CD1c-positive myeloid dendritic cell (primary cell): ENCODE measurements around the gene ITCH.
"Not testable (repeated sequence)": the region's sequence is repeated elsewhere in the genome, so short reads cannot be mapped to it uniquely, and the experiment has no call there.

ENCODE experiments used
- DNase-seq: peaks from one replicate; pipeline ENCODE4 v3.0.0-alpha.2; 2016; ENCODE audit errors: extremely low spot score

Gene ITCH

DNA sequence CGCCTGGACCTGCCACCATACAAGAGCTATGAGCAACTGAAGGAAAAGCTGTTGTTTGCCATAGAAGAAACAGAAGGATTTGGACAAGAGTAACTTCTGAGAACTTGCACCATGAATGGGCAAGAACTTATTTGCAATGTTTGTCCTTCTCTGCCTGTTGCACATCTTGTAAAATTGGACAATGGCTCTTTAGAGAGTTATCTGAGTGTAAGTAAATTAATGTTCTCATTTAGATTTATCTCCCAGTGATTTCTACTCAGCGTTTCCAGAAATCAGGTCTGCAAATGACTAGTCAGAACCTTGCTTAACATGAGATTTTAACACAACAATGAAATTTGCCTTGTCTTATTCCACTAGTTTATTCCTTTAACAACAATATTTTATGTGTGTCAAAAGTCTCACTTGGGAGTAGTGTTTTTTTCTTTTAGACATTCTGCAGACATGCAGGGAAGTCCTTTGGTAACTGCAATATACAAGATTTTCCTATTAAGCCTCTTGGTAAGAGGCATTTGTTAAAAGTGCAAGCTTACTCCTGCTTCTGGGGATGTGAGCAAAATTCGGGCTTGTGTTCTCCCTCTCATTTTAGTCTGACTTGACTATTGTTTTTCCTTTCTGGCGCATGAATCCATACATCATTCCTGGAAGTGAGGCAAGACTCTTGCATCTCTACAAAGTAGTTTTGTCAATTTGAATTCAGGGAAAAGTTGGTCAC is 144.8 kb downstream of the ITCH start:
- no peak for DNase-seq

- DNase-seq: no peak
Observed at GRCh38 chr20:34510575-34510974, 147.5 kb downstream of the ITCH start.

GRCh38 chr20:34511891-34512265 is 148.8 kb downstream of the ITCH start:
- DNase-seq: no peak

DNA sequence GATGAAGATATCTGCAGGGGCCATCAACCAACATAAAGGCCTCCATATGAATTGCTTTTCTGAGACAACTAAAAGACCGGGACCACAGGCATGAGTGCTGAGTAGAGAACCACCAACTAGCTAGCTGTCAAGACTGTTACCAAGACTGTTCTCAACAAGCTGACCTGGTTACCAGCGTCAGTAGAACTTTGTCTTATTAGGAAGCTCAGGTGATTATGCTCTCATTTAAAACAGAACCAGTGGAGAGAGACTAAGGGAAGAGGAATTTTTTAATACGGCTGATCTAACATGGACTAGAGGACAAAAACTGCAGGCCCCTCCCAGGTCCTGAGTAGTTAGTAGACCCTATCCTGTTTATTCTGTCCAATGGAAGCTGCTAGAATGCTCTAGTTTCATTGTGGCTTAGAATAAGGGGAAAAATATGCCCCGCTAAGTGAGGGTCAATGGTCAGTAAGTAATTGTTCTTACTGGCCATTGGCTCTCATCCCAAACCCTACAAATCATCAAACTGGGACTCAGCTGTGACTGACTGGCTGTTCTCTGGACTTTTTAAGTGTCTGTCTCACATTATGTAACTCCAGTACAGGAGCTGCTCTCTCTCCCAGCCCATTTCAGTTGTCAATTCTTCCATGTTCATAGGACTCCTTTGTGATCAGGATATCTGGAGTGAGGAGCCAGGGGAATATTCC is 149.3 kb downstream of the ITCH start:
- no peak for DNase-seq

- no peak for DNase-seq
Observed at GRCh38 chr20:34512955-34513419, 149.9 kb downstream of the ITCH start.

GRCh38 chr20:34514034-34514433 is 151.0 kb downstream of the ITCH start:
- DNase-seq: not testable (repeated sequence)

- DNase-seq: peak; percentile 39
Observed at GRCh38 chr20:34514897-34515483, 151.9 kb downstream of the ITCH start.

- peak; percentile 24 for DNase-seq
Observed at GRCh38 chr20:34515484-34516246, 152.6 kb downstream of the ITCH start.

DNA sequence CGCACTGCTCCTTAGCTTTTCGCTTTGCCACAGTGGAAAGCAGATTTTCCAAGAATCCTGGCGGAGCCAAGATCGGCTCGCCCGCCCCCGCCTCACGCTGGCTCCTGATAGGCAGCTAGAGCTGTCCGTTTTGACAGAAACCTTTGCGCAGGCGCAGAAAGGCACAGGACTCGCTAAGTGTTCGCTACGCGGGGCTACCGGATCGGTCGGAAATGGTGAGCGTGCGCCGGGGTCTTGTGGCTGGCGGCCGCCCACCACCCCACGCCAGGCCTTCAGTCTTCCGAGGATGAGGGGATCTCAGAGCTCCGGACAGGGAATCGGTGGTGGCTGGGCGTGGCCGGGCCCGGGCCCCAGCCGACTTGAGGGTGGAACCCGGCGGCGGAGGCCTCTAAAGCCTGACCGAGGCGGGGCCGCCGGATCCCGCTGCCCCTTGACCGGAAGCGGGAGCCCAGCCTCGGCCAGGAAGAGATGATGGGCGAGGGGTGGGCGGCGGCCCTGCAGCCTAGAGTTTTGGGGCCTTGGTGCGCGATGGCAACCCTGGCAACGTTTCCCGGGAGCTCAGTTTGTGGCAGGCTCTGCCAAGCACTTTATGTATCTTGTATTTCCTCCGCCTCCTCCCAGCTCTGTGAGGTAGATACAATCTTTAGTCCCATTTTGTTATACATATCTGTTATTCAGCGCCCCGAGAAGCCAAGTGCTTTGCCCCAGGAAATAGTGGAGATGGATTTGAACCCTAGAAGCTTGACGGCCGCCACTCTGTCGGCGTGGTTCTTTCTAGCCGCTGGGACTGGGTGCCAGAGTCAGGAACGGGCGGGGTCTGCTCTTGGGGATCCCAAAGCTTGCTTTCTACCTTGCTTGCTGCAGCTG is 153.4 kb downstream of the ITCH start, which contains the start of gene DYNLRB1:
DYNLRB1 (plus strand) TSS at position 176 of the 867 bp plus-strand sequence; CDS start at position 213, 37 bp downstream.
- DNase-seq: peak; percentile 99

DNA sequence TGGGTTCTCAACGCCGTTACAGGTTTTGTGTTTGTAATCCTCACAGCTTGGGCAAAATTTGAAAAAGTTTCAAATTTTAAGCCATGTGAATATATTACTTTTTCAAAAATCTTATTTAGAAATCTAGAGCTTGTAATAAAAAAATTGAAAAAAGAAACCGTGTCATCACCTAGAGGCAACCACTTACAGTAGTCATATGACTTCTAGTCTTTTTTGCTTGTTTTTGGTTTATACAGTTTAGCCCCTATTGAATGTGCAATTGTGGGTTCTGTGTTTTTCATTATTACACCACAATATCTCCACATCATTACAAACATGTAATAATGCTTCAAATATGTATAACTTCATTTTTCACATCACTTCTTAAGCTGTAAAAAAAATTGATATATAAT is 154.0 kb downstream of the ITCH start:
- DNase-seq: no peak

GRCh38 chr20:34518863-34519262 is 155.8 kb downstream of the ITCH start:
- DNase-seq: not testable (repeated sequence)

GRCh38 chr20:34519841-34520240 is 156.8 kb downstream of the ITCH start:
- DNase-seq: not testable (repeated sequence)

DNA sequence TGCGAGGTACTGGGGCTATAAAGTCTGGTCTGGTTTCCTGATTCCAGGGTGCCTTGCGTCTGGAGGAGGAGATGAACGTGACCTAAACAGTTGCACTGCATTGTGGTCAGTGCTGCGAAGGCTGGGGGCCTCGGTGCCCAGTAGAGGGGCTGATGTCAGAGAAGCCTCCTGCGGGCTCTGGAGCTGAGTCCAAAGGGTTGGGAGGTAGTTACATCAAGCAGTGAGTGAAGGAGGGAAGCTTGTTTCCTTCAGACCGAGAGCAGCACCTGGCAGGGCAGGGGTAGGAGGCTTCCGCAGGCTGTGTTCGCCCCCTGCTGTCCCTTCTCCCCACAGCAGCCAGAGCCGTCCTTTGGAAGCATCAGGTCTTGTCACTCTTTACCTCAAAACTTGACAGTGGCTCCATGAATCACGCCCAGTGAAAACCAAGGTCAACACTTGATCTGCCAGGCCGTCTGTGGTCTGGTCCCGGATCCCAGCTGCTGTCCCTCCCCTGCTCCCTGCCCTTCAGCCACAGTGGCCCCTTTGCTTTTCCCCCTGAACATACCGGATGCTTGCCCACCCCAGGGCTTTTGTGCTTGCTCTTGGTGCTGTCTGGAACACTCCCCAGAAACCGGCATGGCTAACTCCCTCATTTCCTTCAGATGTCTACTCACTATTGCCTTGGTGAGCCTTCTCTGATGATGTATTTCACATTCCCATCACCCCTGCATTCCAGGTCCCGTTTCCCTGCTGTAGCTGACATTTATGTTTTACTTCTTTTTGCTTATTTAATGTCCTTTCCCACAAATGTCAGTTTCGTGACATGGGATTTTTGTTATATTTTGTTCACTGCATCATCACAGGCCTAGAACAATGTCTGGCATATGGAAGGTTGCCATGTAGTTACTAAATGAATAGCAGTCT is 160.1 kb downstream of the ITCH start:
- DNase-seq: peak; percentile 26

GRCh38 chr20:34524426-34524825 is 161.4 kb downstream of the ITCH start:
- DNase-seq: no peak

- DNase-seq: no peak
Observed at GRCh38 chr20:34525342-34525708, 162.3 kb downstream of the ITCH start.

DNA sequence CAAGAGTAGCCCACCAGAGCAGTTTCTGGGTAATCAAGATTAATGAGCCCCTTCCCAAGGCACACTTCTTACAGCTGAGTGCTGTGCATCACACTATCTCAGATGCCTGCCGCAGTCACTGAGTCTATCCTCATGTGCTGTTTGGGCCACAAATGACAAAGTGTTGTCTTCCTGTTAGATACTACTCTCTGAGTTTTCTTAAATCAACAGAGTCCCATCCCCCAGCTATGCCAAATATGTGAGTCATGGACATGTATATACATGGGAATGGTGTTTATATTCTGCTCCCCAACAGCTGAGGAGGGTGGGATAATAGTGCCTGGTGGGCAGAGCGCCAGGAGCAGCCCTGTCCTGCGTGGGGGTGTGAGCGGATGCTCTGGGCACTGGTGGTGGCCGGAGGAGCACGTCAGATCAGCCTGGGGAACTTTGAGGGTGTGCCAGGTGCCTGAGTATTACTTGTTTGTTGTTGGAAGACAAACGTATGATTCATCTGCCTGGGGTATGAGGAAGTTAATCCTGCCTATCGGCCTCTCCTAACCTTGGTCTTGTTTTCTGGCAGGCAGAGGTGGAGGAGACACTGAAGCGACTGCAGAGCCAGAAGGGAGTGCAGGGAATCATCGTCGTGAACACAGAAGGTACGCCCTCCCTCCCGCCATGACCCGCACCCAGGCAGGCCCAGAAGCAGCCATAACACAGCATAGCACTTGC is 162.8 kb downstream of the ITCH start:
- DNase-seq: peak; percentile 7

- DNase-seq: no peak
Observed at GRCh38 chr20:34526466-34526865, 163.4 kb downstream of the ITCH start.

DNA sequence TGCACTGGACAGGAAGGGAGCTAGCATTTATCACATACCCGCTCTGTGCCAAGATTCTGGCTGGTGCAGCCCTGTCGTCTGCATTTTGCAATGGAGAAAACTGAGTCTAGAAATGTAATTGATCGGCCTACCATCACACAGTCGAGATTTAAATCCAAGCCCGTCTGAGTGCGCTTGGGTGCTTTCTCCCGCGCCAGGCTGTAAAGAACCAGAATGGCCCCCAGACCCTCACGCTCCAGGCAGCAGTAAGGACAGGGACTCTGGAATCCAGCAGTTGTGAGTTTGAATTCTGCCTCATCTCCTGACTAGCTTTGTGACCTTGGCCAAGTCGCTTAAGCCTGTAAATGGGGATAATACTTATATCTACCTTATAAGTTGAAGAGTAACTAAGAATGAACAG is 163.9 kb downstream of the ITCH start:
- DNase-seq: no peak

DNA sequence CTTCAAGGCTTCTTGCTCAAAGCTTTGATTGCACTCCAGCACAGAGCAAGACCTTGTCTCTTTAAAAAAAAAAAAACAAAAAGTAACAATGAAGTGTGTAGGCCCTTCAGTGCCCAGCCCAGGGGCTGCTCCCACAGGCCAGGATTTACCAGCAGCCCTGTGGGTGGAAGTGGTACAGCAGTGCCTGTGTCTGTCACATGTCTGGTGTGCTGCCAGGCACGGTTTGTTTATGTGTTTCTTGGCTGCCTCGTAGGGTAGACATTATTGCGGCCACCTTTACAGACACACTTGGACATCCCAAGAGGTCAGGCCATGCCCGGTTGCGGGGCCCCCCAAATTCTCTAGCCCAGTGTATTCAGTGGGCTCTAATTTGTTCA is 165.8 kb downstream of the ITCH start:
- no peak for DNase-seq

DNA sequence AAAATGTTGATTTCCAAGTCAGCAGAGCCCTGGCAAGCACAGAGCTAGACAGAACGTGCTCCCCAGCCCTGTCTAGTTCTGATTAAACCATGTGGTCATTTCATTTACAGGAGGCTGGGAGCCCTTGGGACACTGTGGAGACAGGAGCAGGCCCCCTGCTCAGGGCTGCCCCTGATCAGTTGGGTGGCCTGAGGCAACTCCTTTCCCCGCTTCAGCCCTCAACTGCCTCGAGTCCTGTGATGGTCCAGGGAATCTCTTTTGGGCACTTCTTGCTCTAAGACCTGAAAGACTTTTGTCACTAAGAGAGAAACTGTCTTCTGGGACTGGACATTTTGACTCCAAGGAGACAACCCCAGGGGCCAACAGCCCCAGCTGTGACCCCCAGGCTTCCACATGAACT is 166.7 kb downstream of the ITCH start:
- no peak for DNase-seq
